ENCODE results near the gene ZNF683. TPM values are rescaled to one million over a fixed set of nuclear protein-coding genes. Genes with fewer than 3 reads are reported as not detected.

Gene ZNF683
- total RNA-seq, 1 donor = not detected

DNA sequence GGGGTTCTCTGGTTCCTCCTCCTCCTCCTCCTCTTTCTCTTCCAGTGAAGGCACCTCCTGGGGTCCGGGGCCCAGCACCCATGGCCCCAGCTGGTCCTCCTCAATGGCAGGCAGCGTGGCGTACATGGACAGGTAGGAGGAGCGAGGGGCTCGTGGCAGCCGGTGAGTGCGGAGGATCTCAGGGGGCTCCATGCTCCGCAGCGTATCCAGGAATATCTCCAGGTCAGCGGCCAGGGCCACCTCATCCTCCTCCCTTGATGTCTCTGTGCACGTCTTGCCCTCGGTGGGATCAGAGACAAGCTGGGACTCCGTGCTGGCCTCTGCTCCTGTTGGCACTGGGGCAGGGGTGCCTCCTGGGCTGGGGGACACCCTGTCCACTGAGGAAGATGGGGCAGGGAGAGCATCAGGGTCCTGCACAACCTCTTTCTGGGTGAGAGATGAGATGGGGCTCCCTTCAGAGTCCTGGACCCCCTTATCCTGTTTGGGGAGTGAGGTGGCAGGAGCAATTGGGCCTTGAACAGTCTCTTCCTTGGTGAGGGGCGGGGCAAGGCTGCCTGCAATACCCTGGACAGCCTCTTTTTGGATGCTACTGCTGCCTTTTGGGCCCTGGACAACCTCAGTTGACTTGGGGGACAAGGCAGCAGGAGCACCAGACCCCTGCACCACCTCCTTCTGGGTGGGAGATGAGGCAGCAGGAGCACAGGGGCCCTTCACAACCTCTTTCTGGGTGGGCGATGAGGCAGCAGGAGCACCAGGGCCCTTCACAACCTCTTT, 28.2 kb downstream of the ZNF683 start:
- TF ChIP-seq, protein P1, sequence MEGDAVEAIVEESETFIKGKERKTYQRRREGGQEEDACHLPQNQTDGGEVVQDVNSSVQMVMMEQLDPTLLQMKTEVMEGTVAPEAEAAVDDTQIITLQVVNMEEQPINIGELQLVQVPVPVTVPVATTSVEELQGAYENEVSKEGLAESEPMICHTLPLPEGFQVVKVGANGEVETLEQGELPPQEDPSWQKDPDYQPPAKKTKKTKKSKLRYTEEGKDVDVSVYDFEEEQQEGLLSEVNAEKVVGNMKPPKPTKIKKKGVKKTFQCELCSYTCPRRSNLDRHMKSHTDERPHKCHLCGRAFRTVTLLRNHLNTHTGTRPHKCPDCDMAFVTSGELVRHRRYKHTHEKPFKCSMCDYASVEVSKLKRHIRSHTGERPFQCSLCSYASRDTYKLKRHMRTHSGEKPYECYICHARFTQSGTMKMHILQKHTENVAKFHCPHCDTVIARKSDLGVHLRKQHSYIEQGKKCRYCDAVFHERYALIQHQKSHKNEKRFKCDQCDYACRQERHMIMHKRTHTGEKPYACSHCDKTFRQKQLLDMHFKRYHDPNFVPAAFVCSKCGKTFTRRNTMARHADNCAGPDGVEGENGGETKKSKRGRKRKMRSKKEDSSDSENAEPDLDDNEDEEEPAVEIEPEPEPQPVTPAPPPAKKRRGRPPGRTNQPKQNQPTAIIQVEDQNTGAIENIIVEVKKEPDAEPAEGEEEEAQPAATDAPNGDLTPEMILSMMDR (IDR thresholded peaks at IDR 0.05; ENCODE audit: extremely low read depth, low read depth, low read length) = no peak
- Histone ChIP-seq H3K27ac (ENCODE audit: low read depth, low read length) (no peak overlapping the region), H3K4me1 (ENCODE audit: insufficient read depth, low read length) (peaks cover 3% of the 10 kb centered on the region), H3K9me3 (ENCODE audit: low read depth, low read length) (no peaks in the 10 kb centered on the region), H3K79me2 (ENCODE audit: insufficient read depth, low read length) (no peaks in the 10 kb centered on the region), H3K4me2 (ENCODE audit: insufficient read depth, low read length) (no peak overlapping the region), H4K20me1 (ENCODE audit: insufficient read depth, low read length) (no peaks in the 10 kb centered on the region), H2AFZ (ENCODE audit: low read length) (no peak overlapping the region), H3K36me3 (ENCODE audit: insufficient read depth, low read length) (no peaks in the 10 kb centered on the region), H3K27me3 (ENCODE audit: insufficient read depth, low read length) (peaks cover 3% of the 10 kb centered on the region), H3K4me3 (ENCODE audit: insufficient read depth, low read length) (no peak overlapping the region)
- peak; percentile 62 for DNase-seq (ENCODE audit: insufficient read length, low spot score, missing footprints)

DNA sequence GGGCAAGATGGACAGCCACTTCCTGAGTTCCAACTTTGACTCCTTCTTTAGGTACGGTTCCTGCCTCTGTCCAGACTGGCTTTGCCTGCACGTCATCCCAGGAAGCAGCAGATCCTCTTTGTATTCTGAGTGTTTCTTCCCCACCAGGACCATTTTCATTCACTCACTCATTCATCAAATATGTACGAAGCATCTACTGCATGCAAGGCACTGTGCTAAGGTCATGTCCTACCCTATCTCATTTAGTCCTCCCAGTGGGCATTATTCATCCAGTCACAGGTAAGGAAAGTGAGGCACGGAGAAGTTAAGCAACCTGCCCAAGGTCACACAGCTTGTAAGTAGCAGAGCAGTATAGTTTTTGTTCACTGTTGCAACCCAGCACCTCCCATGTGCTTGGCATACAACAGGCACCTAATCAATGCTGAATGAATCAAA, 32.5 kb downstream of the ZNF683 start:
- H3K79me2 ChIP-seq (ENCODE audit: insufficient read depth, low read length) = no peaks in the 10 kb centered on the region
- H3K4me2 ChIP-seq (ENCODE audit: insufficient read depth, low read length) = no peak overlapping the region
- TF ChIP-seq, protein P1 (IDR thresholded peaks at IDR 0.05; ENCODE audit: extremely low read depth, low read depth, low read length) = no peak

DNA sequence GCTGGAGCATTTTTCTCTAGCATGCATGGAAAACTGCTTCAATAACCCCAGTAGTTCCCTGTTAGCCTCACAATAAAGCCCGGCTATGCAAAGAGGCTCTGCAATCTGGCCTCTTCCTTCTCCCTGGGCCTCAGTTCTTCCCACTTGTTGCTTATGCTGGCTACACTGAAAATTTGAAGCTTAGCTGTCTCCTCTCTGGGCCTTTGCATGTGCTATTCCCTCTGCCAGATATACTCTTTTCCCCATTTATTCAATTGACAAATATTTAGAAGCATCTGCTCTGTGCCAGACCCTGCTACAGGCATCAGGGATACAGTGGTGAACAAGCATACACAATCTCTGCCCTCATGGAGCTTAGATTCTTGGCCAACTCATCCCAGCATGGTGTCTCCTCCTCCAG, 33.9 kb downstream of the ZNF683 start:
- H3K36me3 ChIP-seq (ENCODE audit: insufficient read depth, low read length) = no peaks in the 10 kb centered on the region
- H3K27ac ChIP-seq (ENCODE audit: low read depth, low read length) = no peak overlapping the region
- no peaks in the 10 kb centered on the region for H4K20me1 ChIP-seq (ENCODE audit: insufficient read depth, low read length)
- no peak overlapping the region for H3K4me2 ChIP-seq (ENCODE audit: insufficient read depth, low read length)
- peaks cover 22% of the 10 kb centered on the region for H3K27me3 ChIP-seq (ENCODE audit: insufficient read depth, low read length)
- no peaks in the 10 kb centered on the region for H3K9me3 ChIP-seq (ENCODE audit: low read depth, low read length)
- H3K4me3 ChIP-seq (ENCODE audit: insufficient read depth, low read length) = no peak overlapping the region
- DNase-seq (ENCODE audit: insufficient read length, low spot score, missing footprints) = peak; percentile 83
- H3K4me1 ChIP-seq (ENCODE audit: insufficient read depth, low read length) = peaks cover 7% of the 10 kb centered on the region
- TF ChIP-seq, protein P1 (IDR thresholded peaks at IDR 0.05; ENCODE audit: extremely low read depth, low read depth, low read length) = no peak
- no peak overlapping the region for H2AFZ ChIP-seq (ENCODE audit: low read length)
- H3K79me2 ChIP-seq (ENCODE audit: insufficient read depth, low read length) = no peaks in the 10 kb centered on the region

More for the DNA sequence above, 32.5 kb downstream of the ZNF683 start:
- Histone ChIP-seq H3K9me3 (ENCODE audit: low read depth, low read length) (no peaks in the 10 kb centered on the region), H3K27me3 (ENCODE audit: insufficient read depth, low read length) (peaks cover 22% of the 10 kb centered on the region), H2AFZ (ENCODE audit: low read length) (no peak overlapping the region), H3K4me1 (ENCODE audit: insufficient read depth, low read length) (peaks cover 7% of the 10 kb centered on the region), H3K27ac (ENCODE audit: low read depth, low read length) (no peak overlapping the region), H3K36me3 (ENCODE audit: insufficient read depth, low read length) (no peaks in the 10 kb centered on the region), H3K4me3 (ENCODE audit: insufficient read depth, low read length) (no peak overlapping the region), H4K20me1 (ENCODE audit: insufficient read depth, low read length) (no peaks in the 10 kb centered on the region)
- DNase-seq (ENCODE audit: insufficient read length, low spot score, missing footprints) = peak; percentile 53

DNA sequence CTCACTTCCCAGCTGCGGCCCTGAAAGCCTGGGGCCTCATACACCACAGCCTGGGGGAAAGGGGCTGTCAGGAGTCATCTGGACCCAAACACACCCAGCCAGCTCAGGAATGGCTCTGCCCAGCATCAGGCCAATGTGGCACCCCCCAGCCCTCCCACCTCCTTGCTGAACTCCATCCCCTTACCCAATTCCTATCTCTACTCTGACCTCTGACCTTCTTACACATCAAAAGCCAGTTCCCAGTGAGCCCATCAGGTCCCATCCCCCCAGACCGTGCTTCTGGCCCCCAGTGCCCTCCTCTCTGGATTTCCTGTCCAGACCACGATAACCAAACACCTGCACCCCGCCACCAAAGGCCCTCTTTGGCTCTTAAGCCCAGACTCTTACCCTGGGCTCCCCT, 34.9 kb downstream of the ZNF683 start:
- peak; percentile 65 for DNase-seq (ENCODE audit: insufficient read length, low spot score, missing footprints)
- Histone ChIP-seq H3K79me2 (ENCODE audit: insufficient read depth, low read length) (no peaks in the 10 kb centered on the region), H3K4me3 (ENCODE audit: insufficient read depth, low read length) (no peak overlapping the region), H3K36me3 (ENCODE audit: insufficient read depth, low read length) (no peaks in the 10 kb centered on the region), H4K20me1 (ENCODE audit: insufficient read depth, low read length) (no peaks in the 10 kb centered on the region), H2AFZ (ENCODE audit: low read length) (no peak overlapping the region), H3K9me3 (ENCODE audit: low read depth, low read length) (no peaks in the 10 kb centered on the region), H3K4me2 (ENCODE audit: insufficient read depth, low read length) (no peak overlapping the region), H3K27me3 (ENCODE audit: insufficient read depth, low read length) (peaks cover 22% of the 10 kb centered on the region), H3K4me1 (ENCODE audit: insufficient read depth, low read length) (peaks cover 7% of the 10 kb centered on the region), H3K27ac (ENCODE audit: low read depth, low read length) (no peak overlapping the region)
- TF ChIP-seq, protein P1 (IDR thresholded peaks at IDR 0.05; ENCODE audit: extremely low read depth, low read depth, low read length) = no peak
